Chondrocyte (in vitro differentiated cells): Measurements from ENCODE around the gene PTPN21. TPM values are rescaled to one million over a fixed set of nuclear protein-coding genes. Genes with fewer than 3 reads are reported as not detected.
A peak's percentile ranks its signal among the peaks of the same experiment; 100 is the strongest.

ENCODE experiments used
- DNase-seq: peaks from one replicate; pipeline ENCODE4 v3.0.0; 2021; ENCODE audit warnings: mixed read lengths, low spot score
- H3K27ac Mint-ChIP-seq: one replicate; pipeline ENCODE4 v1.8.0; 2021; ENCODE audit warnings: mild to moderate bottlenecking, moderate library complexity, mixed read lengths; ENCODE audit not compliant: unreplicated experiment
- H3K27me3 Mint-ChIP-seq: 2 replicates; pipeline ENCODE4 v1.8.0; 2021; ENCODE audit warnings: low read depth, mixed read lengths
- H3K36me3 Mint-ChIP-seq: 2 replicates; pipeline ENCODE4 v1.8.0; 2021; ENCODE audit warnings: low read depth, mixed read lengths
- H3K4me1 Mint-ChIP-seq: 2 replicates; pipeline ENCODE4 v1.8.0; 2021; ENCODE audit warnings: low read depth, mild to moderate bottlenecking, mixed read lengths
- H3K4me3 Mint-ChIP-seq: one replicate; pipeline ENCODE4 v1.8.0; 2021; ENCODE audit warnings: mild to moderate bottlenecking, moderate library complexity, mixed read lengths; ENCODE audit not compliant: unreplicated experiment
- H3K9me3 Mint-ChIP-seq: 2 replicates; pipeline ENCODE4 v1.8.0; 2021; ENCODE audit warnings: low read depth, mixed read lengths
- total RNA-seq: library from RNA; stranded (reverse); gene quantifications from 3 replicates; pipeline ENCODE4 v1.2.1, GENCODE V29; 2021
- TF ChIP-seq, protein P1 (sequence below): fragments of 200-600 bp; sonication (generic); IDR thresholded peaks from 2 replicates; pipeline ENCODE4 v1.5.0; 2021; ENCODE audit warnings: antibody characterized with exemption, mild to moderate bottlenecking, moderate library complexity

PTPN21 gene
- total RNA-seq, 1 donor from 2014 or later: 40.0 TPM

DNA sequence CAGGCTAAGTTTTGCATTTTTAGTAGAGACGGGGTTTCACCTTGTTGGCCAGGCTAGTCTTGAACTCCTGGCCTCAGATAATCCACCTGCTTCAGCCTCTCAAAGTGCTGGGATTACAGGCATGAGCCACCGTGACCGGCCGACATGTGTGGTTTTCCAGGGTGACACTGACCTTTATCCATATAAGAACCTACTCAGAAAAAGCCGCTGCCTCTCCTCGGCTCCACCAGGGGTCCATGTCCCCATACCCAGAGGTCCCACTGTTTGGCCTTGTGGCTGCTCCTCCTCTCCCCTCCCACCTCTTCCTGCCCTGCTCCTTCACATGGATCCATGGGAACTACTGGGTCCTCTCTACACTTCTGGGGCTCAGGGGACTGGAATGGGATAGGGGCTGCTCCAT, 64.6 kb downstream of the PTPN21 start:
- Mint-ChIP-seq H3K27me3 (no peaks in the 10 kb centered on the region), H3K9me3 (no peaks in the 10 kb centered on the region), H3K4me1 (no peaks in the 10 kb centered on the region), H3K36me3 (peaks cover 20% of the 10 kb centered on the region), H3K4me3 (no peak overlapping the region), H3K27ac (no peak overlapping the region)
- no peak for DNase-seq
- TF ChIP-seq, protein P1, sequence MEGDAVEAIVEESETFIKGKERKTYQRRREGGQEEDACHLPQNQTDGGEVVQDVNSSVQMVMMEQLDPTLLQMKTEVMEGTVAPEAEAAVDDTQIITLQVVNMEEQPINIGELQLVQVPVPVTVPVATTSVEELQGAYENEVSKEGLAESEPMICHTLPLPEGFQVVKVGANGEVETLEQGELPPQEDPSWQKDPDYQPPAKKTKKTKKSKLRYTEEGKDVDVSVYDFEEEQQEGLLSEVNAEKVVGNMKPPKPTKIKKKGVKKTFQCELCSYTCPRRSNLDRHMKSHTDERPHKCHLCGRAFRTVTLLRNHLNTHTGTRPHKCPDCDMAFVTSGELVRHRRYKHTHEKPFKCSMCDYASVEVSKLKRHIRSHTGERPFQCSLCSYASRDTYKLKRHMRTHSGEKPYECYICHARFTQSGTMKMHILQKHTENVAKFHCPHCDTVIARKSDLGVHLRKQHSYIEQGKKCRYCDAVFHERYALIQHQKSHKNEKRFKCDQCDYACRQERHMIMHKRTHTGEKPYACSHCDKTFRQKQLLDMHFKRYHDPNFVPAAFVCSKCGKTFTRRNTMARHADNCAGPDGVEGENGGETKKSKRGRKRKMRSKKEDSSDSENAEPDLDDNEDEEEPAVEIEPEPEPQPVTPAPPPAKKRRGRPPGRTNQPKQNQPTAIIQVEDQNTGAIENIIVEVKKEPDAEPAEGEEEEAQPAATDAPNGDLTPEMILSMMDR: no peak

DNA sequence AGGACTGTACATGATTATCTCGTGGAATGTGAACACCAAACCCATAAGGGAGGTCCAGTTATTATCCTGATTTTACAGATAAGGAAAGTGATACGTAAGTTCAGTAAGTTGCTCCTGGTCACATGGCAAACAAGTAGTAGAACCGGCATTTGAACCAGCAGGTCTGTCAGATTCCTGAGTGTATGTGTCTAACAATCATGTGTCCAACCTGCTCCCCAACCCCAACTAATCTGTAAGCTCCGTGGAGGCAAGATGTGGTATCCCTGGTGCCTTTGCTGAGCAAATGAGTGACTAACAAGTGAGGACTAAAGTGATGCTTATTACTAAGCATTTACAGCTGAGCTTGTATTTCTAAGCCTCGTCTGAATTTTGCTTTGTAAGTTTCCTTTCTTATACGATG, 65.9 kb downstream of the PTPN21 start:
- no peak for DNase-seq
- Mint-ChIP-seq H3K9me3 (no peaks in the 10 kb centered on the region), H3K27me3 (no peaks in the 10 kb centered on the region), H3K4me3 (no peak overlapping the region), H3K27ac (no peak overlapping the region), H3K4me1 (no peaks in the 10 kb centered on the region), H3K36me3 (peaks cover 20% of the 10 kb centered on the region)
- TF ChIP-seq, protein P1: no peak

DNA sequence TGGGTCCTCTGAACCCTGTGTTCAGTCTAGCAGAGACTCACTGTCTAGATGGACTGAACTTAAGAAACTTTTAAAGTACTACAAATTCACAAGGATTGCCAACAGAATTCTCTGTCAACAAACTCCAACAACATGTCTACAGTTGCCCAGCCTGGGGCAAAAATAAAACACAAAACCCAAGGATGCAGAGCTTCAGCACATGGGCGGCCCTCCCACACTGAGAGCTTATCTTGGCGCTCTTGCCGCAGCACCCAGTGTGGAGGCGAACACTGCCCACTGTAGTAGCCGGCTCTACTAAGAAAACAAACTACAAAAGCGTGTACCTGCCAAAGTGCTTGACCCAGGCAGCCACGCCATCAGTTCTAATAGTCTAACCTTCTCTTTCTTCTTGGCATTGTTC, 66.7 kb downstream of the PTPN21 start:
- TF ChIP-seq, protein P1: no peak
- Mint-ChIP-seq H3K36me3 (peaks cover 19% of the 10 kb centered on the region), H3K27ac (no peak overlapping the region), H3K9me3 (no peaks in the 10 kb centered on the region), H3K4me1 (no peaks in the 10 kb centered on the region), H3K4me3 (no peak overlapping the region), H3K27me3 (no peaks in the 10 kb centered on the region)
- no peak for DNase-seq

DNA sequence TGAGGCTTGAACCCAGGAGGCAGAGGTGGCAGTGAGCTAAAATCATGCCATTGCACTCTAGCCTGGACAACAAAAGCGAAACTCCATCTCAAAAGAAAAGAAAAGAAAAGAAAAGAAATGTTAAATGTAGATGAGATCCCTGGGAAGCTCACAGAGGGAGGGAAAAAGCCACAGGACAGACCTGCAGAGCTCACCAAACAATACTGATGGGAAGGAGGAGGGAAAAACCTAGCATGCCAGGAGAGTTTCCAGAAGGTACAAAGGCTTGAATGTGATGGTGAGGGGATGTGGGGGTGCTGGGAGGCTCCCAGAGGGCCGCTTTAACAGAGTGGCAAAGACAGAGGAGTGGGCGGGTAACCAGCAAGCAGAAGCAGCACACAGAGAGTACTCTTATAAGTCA, 72.3 kb downstream of the PTPN21 start:
- DNase-seq: no peak
- peaks cover 19% of the 10 kb centered on the region for H3K36me3 Mint-ChIP-seq
- peaks cover 14% of the 10 kb centered on the region for H3K4me1 Mint-ChIP-seq
- no peak overlapping the region for H3K4me3 Mint-ChIP-seq
- no peaks in the 10 kb centered on the region for H3K9me3 Mint-ChIP-seq
- TF ChIP-seq, protein P1: no peak
- H3K27me3 Mint-ChIP-seq: no peaks in the 10 kb centered on the region
- peak overlapping the region; percentile 74 for H3K27ac Mint-ChIP-seq

DNA sequence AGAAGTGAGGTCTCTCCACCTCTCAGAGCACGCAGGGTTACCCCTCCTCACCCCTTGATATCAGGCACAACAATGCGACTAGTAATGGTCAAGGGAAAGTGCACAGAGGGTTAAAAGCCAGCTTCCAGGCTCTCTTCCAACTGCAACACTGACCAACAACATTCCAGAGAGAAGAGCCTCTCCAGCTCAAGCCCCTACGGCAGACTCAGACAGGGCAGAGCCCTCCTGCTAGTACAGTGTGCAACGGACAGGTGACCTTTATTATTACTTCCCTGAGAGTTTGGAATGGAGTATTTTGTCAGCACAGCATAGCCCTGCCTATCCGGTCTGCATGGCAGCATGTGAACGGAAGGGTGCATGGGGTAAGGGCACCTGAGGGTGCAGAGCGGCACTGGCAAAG, 73.0 kb downstream of the PTPN21 start:
- Mint-ChIP-seq H3K36me3 (peaks cover 21% of the 10 kb centered on the region), H3K4me1 (peaks cover 14% of the 10 kb centered on the region), H3K27me3 (no peaks in the 10 kb centered on the region), H3K27ac (no peak overlapping the region), H3K9me3 (no peaks in the 10 kb centered on the region), H3K4me3 (no peak overlapping the region)
- DNase-seq: no peak
- TF ChIP-seq, protein P1: no peak
